Measurements from ENCODE around the gene LEMD2.

GRCh38 chr6:33801611-33802010 is 12.7 kb upstream of the LEMD2 start:
- no peak for TF ChIP-seq GATA2 (IDR thresholded peaks at IDR 0.05; ENCODE audit: low read depth, low read length)
- TF ChIP-seq GATA3 (IDR thresholded peaks at IDR 0.05; ENCODE audit: low read depth, low read length), result no peak

All from SH-SY5Y (cell line).